Stimulated activated naive CD8-positive, alpha-beta T cell treated with anti-CD3 and anti-CD28 coated beads, Interleukin-15, amount 100 ng/mL, for 72 hours (primary cell): Measurements from ENCODE around the gene SEMA6B.

Experiments used
- ATAC-seq: fragments of 150-1000 bp; cut with Tn5 transposase; 2 replicates; pipeline ENCODE4 v1.10.0; 2021; ENCODE audit warnings: mild to moderate bottlenecking, moderate library complexity
- DNase-seq, 2 donors: peaks; one replicate each; pipeline ENCODE4 v3.0.0; 2021 to 2022
- H3K27ac Mint-ChIP-seq, 2 donors: one replicate each; pipeline ENCODE4 v1.8.0; 2022; ENCODE audit warnings: mild to moderate bottlenecking in 2 of 2, mixed read lengths in 2 of 2, moderate library complexity in 2 of 2
- H3K27me3 Mint-ChIP-seq: one replicate; pipeline ENCODE4 v1.8.0; 2022; ENCODE audit warnings: mixed read lengths
- H3K4me1 Mint-ChIP-seq: one replicate; pipeline ENCODE4 v1.8.0; 2022; ENCODE audit warnings: mild to moderate bottlenecking, mixed read lengths
- H3K4me3 Mint-ChIP-seq, 2 donors: one replicate each; pipeline ENCODE4 v1.8.0; 2022; ENCODE audit warnings: mild to moderate bottlenecking in 2 of 2, mixed read lengths in 2 of 2, moderate library complexity in 1 of 2
- H3K9me3 Mint-ChIP-seq, 2 donors: one replicate each; pipeline ENCODE4 v1.8.0; 2022; ENCODE audit warnings: mixed read lengths in 2 of 2

SEMA6B gene

GRCh38 chr19:4518345-4519171 is 40.9 kb downstream of the SEMA6B start, which contains the start of gene PLIN4:
PLIN4 (minus strand) TSS chr19:4518486; CDS start chr19:4518272, 214 bp downstream.
- no peak for DNase-seq
- H3K4me1 Mint-ChIP-seq = no peaks in the 10 kb centered on the region
- H3K27ac Mint-ChIP-seq = peak within 1 kb of the TSS in 1 of 2 donors; percentile 27
- no peak within 1 kb of the TSS for H3K4me3 Mint-ChIP-seq
- H3K27me3 Mint-ChIP-seq = peaks cover 26% of the 10 kb centered on the region
- ATAC-seq = no peak
- no peaks in the 10 kb centered on the region for H3K9me3 Mint-ChIP-seq

DNA sequence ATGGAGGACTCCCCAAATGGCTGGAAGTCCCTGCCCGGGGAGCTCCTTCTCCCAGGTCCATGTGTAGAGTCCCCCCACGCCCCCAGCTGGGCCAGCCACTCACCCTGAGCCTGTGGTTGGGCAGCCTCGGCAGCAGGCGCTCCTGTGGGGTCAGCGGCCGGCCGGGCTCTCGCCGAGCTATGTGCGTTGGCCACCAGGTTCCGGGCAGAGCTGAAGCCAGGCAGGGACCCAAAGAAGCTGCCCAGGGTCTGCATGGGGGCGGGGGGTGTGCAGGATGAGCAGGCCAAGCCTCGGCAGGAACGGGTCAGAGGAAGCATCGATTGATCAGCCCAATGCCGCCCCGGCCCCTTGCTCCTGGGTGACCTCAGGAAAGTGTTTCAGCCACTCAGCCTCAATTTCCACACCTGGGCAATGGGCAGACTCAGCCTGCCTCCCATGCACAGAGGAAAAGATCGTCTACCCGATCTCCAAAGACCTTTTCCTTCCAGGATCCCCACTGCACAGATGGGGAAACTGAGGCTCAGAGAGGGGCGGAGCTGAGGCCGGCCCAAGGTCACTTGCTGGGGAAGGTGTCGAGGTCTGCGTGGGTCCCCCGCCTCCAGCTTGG is 41.9 kb downstream of the SEMA6B start:
- Mint-ChIP-seq H3K27ac (peak overlapping the region in 1 of 2 donors; percentile 27), H3K27me3 (peaks cover 29% of the 10 kb centered on the region), H3K4me1 (no peaks in the 10 kb centered on the region), H3K4me3 (no peak overlapping the region), H3K9me3 (no peaks in the 10 kb centered on the region)
- ATAC-seq (no peak), DNase-seq (no peak)

- Mint-ChIP-seq H3K9me3 (no peaks in the 10 kb centered on the region), H3K4me1 (no peaks in the 10 kb centered on the region), H3K4me3 (no peak overlapping the region), H3K27me3 (peaks cover 29% of the 10 kb centered on the region), H3K27ac (no peak overlapping the region)
- ATAC-seq (peak; percentile 17), DNase-seq (no peak)
These were observed 42.6 kb downstream of the SEMA6B start for GRCh38 chr19:4516939-4517300.

DNA sequence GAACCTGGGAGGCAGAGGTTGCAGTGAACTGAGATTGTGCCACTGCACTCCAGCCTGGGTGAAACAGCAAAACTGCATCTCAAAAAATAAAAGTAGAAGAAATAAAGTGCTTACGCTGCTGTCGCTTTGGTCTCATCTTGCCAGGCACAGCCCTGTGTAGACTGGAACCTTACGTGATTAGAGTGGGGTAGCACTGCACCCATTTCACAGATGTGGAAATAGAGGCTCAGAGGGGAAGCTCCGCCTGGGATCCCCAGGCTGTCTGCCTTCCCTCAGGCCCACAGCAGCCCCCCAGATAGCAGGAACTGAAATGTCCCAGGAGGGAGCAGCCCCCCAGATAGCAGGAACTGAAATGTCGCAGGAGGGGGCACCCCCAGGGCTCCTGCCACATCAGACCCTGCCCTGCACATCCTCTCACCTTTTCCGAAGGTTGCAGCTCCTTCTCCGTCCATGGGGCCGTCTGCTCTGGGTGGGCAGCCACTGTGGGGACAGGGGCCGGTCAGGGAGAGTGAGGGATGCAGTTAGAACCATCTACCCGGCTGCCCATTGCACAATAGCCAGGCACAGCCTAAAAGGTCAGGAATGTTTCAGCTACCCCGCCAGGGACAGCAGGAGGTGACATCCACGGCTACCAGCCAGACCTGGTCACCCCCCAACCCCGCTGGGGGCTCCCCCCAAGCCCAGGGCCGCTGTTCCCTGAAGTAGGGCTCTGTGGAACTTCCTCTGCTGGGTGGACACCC is 43.1 kb downstream of the SEMA6B start:
- Mint-ChIP-seq H3K27me3 (peaks cover 28% of the 10 kb centered on the region), H3K27ac (peak overlapping the region in 1 of 2 donors; percentile 12), H3K9me3 (no peaks in the 10 kb centered on the region), H3K4me1 (no peaks in the 10 kb centered on the region), H3K4me3 (no peak overlapping the region)
- DNase-seq = no peak
- peak; percentile 7 for ATAC-seq

GRCh38 chr19:4515732-4516131 is 43.8 kb downstream of the SEMA6B start:
- H3K4me3 Mint-ChIP-seq = no peak overlapping the region
- peaks cover 22% of the 10 kb centered on the region for H3K27me3 Mint-ChIP-seq
- no peak for DNase-seq
- no peaks in the 10 kb centered on the region for H3K9me3 Mint-ChIP-seq
- H3K27ac Mint-ChIP-seq = no peak overlapping the region
- no peaks in the 10 kb centered on the region for H3K4me1 Mint-ChIP-seq
- no peak for ATAC-seq

DNA sequence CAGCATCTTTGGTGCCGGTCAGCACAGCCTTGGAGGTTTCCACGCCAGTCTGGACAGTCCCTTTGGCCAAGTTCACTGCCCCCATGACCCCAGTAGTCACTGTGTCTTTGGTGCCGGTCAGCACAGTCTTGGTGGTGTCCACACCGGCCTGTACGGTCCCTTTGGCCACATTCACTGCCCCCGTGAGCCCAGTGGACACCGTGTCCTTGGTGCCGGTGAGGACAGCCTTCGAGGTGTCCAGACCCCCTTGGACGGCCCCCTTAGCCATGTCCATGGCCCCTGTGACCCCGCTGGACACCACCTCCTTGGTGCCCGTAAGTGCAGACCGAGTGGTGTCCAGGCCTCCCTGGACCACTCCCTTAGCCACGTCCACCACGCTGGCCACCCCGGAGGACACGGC is 46.2 kb downstream of the SEMA6B start:
- H3K27ac Mint-ChIP-seq = peak overlapping the region in 1 of 2 donors; percentile 72
- peaks cover 15% of the 10 kb centered on the region for H3K27me3 Mint-ChIP-seq
- no peak overlapping the region for H3K4me3 Mint-ChIP-seq
- no peaks in the 10 kb centered on the region for H3K9me3 Mint-ChIP-seq
- no peak for DNase-seq
- no peak for ATAC-seq
- H3K4me1 Mint-ChIP-seq = no peaks in the 10 kb centered on the region

DNA sequence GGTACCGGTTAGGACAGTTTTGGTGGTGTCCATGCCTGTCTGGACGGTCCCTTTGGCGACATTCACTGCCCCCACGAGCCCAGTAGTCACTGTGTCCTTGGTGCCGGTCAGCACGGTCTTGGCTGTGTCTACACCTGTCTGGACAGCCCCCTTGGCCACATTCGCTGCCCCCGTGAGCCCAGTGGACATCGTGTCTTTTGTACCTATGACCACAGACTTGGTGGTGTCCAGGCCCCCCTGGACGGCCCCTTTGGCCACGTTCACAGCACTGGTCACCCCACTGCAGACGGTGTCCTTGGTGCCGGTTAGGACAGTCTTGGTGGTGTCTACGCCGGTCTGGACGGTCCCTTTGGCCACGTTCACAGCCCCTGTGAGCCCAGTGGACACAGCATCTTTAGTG is 47.4 kb downstream of the SEMA6B start:
- no peaks in the 10 kb centered on the region for H3K9me3 Mint-ChIP-seq
- no peak overlapping the region for H3K27ac Mint-ChIP-seq
- H3K27me3 Mint-ChIP-seq = peaks cover 8% of the 10 kb centered on the region
- no peaks in the 10 kb centered on the region for H3K4me1 Mint-ChIP-seq
- DNase-seq = no peak
- no peak overlapping the region for H3K4me3 Mint-ChIP-seq
- ATAC-seq = no peak

DNA sequence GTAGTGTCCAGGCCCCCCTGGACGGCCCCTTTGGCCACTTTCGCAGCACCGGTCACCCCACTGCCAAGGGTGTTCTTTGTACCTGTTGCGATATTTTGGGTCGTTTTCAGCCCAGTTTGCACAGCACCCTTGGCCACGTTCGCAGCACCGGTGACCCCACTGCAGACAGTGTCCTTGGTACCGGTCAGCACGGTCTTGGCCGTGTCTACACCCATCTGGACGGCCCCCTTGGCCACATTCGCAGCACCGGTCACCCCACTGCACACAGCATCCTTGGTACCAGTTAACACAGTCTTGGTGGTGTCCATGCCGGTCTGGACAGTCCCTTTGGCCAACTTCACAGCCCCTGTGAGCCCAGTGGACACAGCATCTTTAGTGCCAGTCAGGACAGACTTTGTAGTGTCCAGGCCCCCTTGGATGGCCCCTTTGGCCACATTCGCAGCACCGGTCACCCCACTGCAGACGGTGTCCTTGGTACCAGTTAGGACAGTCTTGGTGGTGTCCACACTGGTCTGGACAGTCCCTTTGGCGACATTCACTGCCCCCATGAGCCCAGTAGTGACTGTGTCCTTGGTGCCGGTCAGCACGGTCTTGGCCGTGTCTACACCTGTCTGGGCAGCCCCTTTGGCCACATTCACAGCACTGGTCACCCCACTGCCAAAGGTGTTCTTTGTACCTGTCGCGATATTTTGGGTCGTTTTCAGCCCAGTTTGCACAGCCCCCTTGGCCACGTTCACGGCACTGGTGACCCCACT is 48.0 kb downstream of the SEMA6B start:
- DNase-seq (no peak), ATAC-seq (no peak)
- Mint-ChIP-seq H3K4me1 (peaks cover 4% of the 10 kb centered on the region), H3K9me3 (no peaks in the 10 kb centered on the region), H3K27ac (no peak overlapping the region), H3K4me3 (no peak overlapping the region), H3K27me3 (peaks cover 8% of the 10 kb centered on the region)

DNA sequence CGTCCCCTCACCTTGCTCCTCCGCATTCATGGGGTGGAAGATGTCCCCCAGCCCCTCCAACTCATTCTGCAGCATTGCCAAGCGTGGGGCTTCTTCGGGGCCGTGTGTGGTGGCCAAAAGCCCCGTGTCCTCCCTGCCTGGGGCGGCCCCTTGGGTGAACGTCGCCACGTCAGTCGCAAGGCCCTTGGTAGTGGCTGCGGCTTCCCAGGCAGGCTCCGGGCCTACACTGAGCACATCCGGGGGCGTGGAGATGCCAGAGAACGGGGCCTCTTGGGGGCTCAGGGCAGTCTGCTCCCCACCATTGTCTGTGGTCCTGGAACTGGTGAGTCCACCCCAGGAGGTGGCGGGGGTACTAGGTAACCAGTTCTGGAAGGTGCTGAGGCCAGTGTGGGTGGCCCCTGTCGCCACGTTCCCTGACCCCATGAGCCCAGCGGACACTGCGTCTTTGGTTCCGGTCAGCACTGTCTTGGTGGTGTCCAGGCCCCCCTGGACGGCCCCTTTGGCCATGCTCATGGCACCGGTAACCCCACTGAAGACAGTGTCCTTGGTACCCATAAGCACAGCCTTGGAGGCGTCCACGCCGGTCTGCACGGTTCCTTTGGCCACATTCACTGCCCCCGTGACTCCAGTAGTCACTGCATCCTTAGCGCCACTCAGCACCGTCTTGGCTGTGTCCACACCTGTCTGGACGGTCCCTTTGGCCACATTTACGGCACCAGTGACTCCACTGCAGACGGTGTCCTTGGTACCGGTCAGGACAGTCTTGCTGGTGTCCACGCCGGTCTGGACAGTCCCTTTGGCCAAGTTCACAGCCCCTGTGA is 48.8 kb downstream of the SEMA6B start:
- ATAC-seq (peak; percentile 25), DNase-seq (no peak)

DNA sequence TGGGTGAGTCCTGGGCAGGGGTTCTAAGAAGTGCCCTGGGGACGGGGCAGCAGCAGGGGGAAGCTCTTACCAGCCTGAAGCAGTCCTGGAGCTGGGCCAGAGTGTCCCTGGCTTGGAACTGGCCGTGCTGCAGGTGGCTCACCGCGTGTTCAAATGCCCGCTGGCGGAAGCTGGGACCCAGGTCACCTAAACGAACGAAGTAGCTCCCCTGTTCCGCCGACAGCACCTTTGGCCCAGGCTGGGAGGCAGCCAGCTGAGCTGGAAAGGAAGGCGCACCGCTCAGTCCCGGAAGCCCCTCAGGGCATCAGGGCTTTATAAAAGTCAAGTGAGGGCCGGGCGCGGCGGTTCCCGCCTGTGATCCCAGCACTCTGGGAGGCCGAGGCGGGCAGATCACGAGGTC is 50.8 kb downstream of the SEMA6B start:
- ATAC-seq = no peak

More for the DNA sequence above, 48.8 kb downstream of the SEMA6B start:
- Mint-ChIP-seq H3K9me3 (no peaks in the 10 kb centered on the region), H3K4me1 (peaks cover 10% of the 10 kb centered on the region), H3K27ac (no peak overlapping the region), H3K4me3 (no peak overlapping the region), H3K27me3 (peaks cover 8% of the 10 kb centered on the region)

GRCh38 chr19:4507804-4508203 is 51.7 kb downstream of the SEMA6B start:
- ATAC-seq = no peak
- Mint-ChIP-seq H3K4me1 (peaks cover 10% of the 10 kb centered on the region), H3K4me3 (no peak overlapping the region), H3K27ac (peak overlapping the region in 1 of 2 donors; percentile 54), H3K27me3 (no peaks in the 10 kb centered on the region), H3K9me3 (no peaks in the 10 kb centered on the region)
- no peak for DNase-seq

More for the DNA sequence above, 50.8 kb downstream of the SEMA6B start:
- Mint-ChIP-seq H3K4me3 (no peak overlapping the region), H3K4me1 (peaks cover 10% of the 10 kb centered on the region), H3K27ac (peak overlapping the region in 1 of 2 donors; percentile 43), H3K27me3 (peaks cover 4% of the 10 kb centered on the region), H3K9me3 (no peaks in the 10 kb centered on the region)
- no peak for DNase-seq

DNA sequence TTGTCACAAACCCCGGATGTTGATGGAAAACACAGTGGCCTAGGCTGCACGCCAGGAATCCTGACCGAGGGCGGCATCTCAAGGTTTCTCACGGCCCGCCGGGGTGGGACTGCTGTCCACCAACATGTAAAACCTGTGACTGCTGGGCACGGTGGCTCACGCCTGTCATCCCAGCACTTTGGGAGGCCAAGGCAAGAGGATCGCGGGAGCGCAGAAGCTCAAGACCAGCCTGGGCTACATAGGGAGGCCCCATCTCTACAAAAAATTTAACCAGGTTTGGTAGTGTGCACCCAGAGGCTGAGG is 52.4 kb downstream of the SEMA6B start:
- ATAC-seq = no peak
- Mint-ChIP-seq H3K4me1 (peaks cover 10% of the 10 kb centered on the region), H3K27me3 (no peaks in the 10 kb centered on the region), H3K4me3 (no peak overlapping the region), H3K9me3 (no peaks in the 10 kb centered on the region), H3K27ac (no peak overlapping the region)
- DNase-seq = no peak

DNA sequence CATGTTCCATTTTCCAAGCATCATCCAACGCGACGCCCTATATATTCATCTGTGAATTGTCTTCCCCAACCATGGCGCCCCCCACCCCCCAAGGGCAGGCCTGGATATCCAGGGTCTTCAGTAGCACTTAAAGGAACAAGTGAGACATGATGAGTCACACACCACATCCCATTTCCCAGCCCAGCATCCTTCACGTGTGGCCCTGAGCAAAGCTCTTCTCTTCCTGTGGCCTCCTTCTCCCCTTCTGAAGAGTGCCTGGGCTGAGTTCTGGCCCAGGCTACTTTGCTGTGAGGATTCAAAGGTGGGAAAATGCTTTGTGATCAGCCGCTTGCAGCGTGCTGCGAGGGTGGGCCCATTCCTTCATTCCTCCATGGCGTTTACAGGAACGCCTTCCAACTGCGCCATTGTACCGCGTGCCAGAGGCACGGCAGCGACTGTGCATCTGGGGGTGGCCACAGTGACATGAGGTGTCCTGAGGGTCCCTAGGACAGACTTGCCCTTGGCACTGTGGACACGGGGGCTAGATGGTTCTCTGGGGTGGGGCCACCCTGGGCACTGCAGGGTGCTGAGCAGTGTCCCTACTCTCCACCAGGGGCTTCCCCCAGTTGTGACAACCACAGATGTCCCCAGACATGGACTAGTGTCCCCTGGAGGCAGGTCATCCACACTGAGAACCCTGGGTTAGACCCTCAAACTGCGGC is 52.9 kb downstream of the SEMA6B start:
- Mint-ChIP-seq H3K27ac (peak overlapping the region in 1 of 2 donors; percentile 61), H3K27me3 (no peaks in the 10 kb centered on the region), H3K4me3 (no peak overlapping the region), H3K4me1 (peaks cover 10% of the 10 kb centered on the region), H3K9me3 (no peaks in the 10 kb centered on the region)
- ATAC-seq (peak; percentile 52), DNase-seq (no peak)
